HG03280 (cell line): Measurements from ENCODE around the gene GRXCR2.
"Not testable (repeated sequence)": the region's sequence is repeated elsewhere in the genome, so short reads cannot be mapped to it uniquely, and the experiment has no call there.

ENCODE experiments used
- ATAC-seq: cut with Tn5 transposase; IDR thresholded peaks from one replicate; pipeline ENCODE4 v1.9.1; 2021; ENCODE audit warnings: mild to moderate bottlenecking, moderate library complexity; ENCODE audit not compliant: unreplicated experiment

The GRXCR2 gene

GRCh38 chr5:145840458-145841132, 32.2 kb downstream of the GRXCR2 start:
- ATAC-seq = no peak

- ATAC-seq = no peak
Observed at GRCh38 chr5:145838276-145838675, 34.5 kb downstream of the GRXCR2 start.

- ATAC-seq = not testable (repeated sequence)
Observed at GRCh38 chr5:145836241-145836640, 36.6 kb downstream of the GRXCR2 start.

GRCh38 chr5:145835848-145836239, 37.0 kb downstream of the GRXCR2 start:
- no peak for ATAC-seq

- ATAC-seq = peak; percentile 71
Observed at GRCh38 chr5:145834917-145835847, 37.6 kb downstream of the GRXCR2 start, which contains the start of gene PRELID2. PRELID2 (minus strand) TSS chr5:145835342; CDS start chr5:145835251, 91 bp downstream.

GRCh38 chr5:145834554-145834916, 38.3 kb downstream of the GRXCR2 start:
- ATAC-seq = no peak

GRCh38 chr5:145833631-145834200, 39.1 kb downstream of the GRXCR2 start:
- no peak for ATAC-seq

GRCh38 chr5:145830594-145830993, 42.2 kb downstream of the GRXCR2 start:
- ATAC-seq = no peak

GRCh38 chr5:145829708-145830361, 43.0 kb downstream of the GRXCR2 start:
- no peak for ATAC-seq

- ATAC-seq = no peak
Observed at GRCh38 chr5:145826895-145827674, 45.7 kb downstream of the GRXCR2 start.

GRCh38 chr5:145825751-145826180, 47.0 kb downstream of the GRXCR2 start:
- peak; percentile 66 for ATAC-seq

- no peak for ATAC-seq
Observed at GRCh38 chr5:145824040-145824439, 48.8 kb downstream of the GRXCR2 start.

GRCh38 chr5:145818604-145819003, 54.2 kb downstream of the GRXCR2 start:
- ATAC-seq = no peak

GRCh38 chr5:145812877-145813276, 59.9 kb downstream of the GRXCR2 start:
- ATAC-seq = no peak

- ATAC-seq = no peak
Observed at GRCh38 chr5:145811834-145812625, 60.8 kb downstream of the GRXCR2 start.
